HT-29 (cell line): Measurements from ENCODE around the gene ERF. TPM values are rescaled to one million over a fixed set of nuclear protein-coding genes. Genes with fewer than 3 reads are reported as not detected.

Experiments used
- DNase-seq: peaks from one replicate; pipeline ENCODE4 v3.0.0-alpha.2; 2015; ENCODE audit warnings: low spot score
- total RNA-seq: library from RNA; depleted of rRNA; stranded (reverse); fragments of >200 nt; shearing (Covaris generic); gene quantifications from 2 replicates; pipeline ENCODE4 v1.2.3, GENCODE V29; 2014

ERF gene
- total RNA-seq, 1 experiment from 2014 or later = 160 TPM

DNA sequence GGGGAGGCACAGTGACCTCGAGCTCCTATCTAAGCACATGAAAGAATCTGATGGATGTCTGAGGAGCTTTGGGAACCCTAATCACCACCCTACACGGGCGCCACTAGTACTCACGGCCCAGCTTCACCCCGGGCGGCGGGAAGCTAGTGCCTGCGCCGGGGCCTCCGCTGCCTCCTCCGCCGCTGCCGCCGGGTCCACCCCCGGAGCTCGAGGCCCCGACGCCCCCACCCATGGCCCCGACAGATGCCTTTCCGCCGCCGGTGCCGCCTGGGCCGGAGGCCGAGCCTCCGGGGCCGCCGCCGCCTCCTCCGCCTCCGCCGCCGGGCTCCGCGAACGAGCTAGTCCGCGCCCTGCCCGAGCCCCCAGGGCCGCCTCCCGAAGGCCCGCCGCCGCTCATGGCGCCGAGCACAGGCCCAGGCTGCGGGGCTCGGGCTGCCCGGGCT is 12.8 kb downstream of the ERF start:
- DNase-seq = no peak

DNA sequence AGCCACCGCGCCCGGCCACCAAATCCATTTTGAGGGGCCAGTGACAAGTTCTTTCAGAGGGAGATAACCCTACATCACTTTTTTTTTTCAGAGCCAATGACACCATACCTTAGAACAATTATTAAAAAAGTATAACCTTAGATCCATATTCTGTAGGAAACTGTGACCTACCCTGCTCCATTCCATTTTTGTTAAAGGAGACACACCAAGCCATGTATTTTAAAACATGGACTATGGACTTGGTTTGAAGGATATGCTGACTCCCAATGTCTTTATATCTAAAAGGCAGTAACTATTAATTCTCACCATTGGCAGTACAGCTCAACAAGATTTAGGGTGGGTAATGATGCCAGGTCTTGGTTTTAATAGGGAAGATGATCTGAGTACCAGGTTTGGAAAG is 13.6 kb downstream of the ERF start:
- DNase-seq = no peak

DNA sequence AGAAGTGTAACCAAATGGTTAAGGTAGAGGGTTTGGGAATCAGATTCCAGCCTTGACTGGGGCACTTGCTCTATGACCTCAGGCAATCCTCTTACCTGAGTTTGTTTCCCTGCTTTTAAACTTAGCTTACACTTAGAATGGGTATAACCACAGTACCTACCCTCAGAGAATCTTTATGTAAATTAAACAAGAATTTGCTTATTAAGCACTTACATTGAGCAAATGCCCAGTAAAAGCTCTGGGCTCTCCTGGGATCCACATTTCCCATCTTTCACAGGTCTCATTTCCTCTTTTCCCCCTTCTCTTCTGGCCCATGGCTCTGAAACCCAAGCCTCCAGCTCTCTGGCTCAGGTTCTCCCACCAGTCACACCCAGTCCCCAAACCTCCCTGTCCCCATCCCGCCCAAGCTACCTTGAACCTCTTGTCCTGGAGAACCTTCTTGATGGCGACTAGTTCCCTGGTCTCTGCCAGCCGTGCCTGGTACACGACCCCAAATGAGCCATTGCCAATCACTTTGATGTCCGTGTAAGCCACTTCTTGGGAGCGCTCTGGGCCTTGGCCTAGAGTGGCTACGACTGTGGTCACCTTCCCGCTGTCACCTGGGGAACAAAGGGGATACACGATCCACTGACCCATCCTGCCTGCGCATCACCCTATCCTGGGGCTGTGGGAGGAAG is 15.2 kb downstream of the ERF start:
- DNase-seq = no peak

DNA sequence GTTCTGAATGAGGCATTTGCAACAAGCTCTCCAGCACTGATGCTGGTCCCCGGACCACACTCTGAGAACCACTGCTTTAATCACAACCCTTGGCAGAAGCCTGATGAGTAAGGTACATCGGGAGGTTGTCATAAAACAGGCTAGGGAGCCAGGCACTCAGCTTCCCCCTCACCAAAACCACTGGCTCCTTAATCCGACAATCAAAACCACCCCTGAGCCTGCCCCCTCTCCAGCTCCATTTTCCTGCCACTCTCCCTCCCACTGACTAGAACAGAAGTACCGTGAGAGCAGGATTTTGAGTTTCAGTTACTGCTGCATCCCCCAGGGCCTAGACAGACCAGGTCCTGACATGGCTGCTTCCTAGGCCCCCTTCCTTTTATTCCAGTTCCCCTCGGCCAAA is 19.7 kb downstream of the ERF start:
- DNase-seq = no peak

DNA sequence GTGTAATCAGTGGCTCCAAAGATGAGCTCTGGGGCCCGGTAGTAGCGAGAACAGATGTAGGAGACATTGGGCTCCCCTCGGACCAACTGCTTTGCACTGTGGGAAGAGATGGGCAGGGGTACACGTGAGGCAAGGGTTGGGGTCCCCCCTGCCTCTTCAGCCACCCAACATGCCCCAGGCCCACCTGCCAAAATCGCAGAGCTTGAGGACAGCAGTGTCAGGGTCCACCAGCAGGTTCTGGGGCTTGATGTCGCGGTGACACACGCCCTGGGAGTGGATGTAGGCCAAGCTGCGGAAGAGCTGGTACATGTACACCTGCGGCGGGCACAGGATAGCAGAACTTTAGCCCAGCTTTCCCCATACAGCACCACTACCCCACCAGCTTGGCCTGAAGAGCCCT is 20.6 kb downstream of the ERF start:
- DNase-seq = no peak

DNA sequence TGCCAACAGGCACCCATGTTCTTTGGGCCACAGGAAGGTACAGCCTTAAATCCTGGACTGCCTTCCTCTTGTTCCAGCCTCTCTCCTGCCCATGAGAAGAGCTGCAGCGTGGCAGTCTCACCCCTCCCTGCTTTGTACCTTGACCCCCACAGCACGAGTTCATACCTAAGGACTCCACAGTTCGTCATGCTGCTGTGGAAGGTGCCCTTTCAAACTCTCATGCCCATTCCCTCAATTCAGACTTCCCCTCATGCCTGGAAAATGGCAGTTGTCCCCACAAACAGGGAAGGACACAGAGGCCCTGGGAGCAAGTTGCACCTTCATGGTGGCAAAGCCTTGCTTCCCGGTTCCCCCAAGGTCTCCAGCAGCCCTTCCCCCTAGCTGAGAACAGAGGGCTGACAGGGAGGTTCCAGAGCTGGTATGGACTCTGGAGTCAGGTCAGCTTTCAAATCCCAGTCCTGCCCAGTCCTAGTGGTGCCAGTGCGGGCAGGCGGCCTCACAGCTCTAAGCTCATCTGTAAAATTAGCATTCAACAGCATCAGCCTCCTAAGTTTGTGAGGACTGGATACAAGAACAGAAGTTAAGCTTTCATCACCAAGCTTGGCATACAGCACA is 21.1 kb downstream of the ERF start:
- DNase-seq = no peak

DNA sequence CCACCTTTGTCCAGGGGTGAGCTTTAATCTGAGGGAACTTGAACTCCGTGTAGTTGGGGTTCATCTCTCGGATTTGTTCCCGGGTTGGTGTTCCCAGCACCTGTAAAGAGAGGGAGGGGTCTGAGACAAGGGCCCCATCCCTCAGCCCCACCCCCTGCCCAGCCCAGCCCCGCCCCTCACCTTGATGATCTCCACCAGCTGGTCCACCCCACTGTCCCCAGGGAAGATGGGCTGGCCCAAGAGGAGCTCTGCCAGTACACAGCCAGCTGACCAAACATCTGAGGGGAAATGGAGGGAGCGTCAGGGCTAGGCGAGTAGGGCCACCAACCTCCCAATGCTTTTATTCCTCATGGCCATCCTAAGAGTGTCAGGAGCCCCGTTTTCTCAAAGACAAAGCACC is 21.8 kb downstream of the ERF start:
- no peak for DNase-seq

DNA sequence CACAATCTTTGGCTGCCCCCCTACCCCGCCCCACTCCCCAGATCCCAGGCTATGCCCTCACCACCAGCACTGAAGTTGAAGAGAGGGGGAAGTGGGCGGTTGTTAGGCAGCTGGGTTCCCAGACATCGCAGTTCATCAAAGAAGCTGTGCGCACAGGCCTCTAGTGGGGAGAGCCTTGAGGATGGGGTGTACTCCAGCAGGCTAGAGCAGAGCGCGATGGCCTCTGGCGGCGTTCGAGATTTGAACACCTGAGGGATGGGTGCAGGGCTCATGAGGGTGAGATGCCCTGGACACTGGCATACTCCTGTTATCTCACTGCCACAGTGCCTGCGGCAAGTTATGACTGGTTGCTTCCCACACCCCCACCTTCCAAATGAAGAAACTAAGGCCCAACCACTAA is 22.5 kb downstream of the ERF start:
- no peak for DNase-seq

DNA sequence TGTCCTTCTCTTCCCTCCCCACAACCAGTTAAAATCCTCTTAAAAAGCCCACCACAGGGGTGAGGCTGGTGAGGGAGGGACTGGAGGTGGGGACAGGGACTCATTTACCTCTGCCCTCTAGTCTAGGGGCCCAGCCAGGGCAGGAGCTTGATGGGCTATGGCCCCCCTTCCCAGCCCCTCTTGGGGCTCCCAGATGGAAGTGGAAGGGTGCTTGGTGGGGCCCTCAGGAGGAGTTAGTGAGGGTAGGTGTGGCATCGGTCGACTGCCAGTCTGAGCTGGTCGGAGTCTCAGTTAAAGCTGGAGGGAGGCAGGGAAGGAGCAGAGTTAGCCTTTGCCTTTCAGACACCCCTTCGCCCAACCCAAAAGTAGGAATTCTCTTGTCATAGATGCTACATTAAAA is 24.4 kb downstream of the ERF start:
- DNase-seq = no peak

DNA sequence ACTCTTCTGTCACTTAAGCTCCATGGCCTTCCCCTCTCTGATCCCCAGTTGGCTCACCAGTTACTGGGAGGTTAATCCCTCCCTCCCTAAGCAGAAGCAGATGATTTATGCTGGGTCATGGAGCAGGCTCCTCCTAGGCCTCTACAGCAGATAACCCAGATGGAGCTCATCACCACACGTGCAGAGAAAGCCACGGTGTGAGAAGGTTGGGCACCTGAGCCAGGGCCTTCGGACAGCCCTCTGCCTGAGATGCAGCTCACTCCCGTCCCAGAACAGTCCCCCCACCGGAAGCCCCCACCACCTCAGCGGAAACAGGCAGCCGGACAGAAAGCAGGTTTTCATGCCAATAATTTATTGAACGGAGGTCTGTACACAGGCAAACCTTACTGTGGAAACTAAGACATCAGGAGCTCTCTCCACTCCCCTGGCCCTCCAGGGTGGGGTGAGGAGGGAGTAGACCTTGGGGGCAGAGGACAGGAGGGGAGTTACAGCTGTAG is 25.0 kb downstream of the ERF start:
- DNase-seq = no peak

DNA sequence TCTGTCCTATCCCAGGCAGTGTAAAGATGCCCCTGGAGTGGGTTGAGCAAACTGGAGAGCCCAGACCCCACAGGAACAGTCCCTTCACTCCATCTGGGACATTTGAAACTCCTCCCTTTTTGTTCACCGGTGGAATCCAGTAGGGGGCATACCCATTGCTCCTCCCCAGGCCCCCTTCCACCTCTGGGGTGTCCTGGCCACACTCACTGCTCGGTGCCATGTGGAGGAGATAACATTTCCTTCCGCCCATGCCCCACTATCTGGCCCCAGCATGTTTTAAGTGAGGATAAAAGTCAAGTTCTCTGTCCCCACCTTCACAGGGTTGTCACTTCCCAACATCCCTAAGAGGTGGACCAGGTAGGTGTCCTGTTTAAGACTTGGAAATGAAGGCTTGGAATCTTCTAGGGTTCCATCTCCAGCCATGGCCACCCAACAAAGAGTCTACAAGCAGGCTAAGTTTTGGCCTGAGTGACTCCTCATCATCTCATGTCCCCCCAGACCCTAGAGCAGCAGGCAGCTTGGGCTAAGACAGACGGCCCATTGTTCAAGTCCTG is 25.6 kb downstream of the ERF start:
- DNase-seq = no peak

DNA sequence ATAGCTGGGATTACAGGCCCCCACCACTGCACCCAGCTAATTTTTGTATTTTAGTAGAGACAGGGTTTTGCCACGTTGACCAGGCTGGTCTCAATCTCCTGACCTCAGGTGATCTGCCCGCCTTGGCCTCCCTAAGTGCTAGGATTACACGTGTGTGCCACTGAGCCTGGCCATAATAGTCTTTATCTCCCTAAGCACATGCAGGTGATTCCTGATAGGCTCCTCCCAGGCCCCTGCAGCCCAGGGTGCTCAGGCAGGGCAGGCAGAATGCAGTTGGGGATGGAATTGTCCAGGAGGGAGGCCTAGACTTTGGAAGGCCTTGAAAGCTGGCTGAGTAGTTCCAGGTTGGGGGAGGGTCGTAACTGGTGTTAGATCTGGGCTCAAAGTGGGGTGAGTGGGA is 26.3 kb downstream of the ERF start:
- DNase-seq = no peak

DNA sequence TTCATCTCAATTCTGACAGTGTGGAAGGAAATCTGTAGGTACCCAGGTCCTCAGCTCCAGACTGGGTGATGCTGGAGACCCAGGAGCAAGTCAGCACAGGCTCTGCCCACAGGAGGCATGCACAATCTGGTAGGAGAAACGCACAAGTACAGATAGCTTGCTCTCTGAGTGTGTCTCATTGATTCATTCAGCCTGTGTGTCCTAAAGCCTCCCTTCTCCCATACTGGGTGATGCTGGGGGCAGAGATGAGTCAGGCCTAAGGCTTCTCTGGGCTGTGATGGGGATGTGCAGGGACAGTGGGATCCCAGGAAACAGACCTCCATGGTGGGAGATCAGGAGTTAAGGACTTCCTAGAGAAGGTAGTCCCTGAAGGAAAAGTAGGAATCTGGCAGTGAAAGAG is 28.0 kb downstream of the ERF start:
- DNase-seq = no peak

DNA sequence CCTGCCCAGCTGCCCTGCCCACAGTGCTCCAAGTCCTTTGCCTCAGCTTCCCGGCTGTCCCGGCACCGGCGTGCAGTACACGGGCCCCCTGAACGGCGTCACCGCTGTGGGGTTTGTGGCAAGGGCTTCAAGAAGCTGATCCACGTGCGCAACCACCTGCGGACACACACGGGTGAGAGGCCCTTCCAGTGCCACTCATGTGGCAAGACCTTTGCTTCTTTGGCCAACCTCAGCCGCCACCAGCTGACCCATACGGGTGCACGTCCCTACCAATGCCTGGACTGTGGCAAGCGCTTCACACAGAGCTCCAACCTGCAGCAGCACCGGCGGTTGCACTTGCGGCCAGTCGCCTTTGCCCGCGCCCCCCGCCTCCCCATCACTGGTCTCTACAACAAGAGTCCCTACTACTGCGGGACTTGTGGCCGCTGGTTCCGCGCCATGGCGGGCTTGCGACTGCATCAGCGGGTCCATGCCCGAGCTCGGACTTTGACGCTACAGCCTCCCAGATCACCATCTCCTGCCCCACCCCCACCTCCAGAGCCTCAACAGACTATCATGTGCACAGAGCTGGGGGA is 29.1 kb downstream of the ERF start:
- no peak for DNase-seq

DNA sequence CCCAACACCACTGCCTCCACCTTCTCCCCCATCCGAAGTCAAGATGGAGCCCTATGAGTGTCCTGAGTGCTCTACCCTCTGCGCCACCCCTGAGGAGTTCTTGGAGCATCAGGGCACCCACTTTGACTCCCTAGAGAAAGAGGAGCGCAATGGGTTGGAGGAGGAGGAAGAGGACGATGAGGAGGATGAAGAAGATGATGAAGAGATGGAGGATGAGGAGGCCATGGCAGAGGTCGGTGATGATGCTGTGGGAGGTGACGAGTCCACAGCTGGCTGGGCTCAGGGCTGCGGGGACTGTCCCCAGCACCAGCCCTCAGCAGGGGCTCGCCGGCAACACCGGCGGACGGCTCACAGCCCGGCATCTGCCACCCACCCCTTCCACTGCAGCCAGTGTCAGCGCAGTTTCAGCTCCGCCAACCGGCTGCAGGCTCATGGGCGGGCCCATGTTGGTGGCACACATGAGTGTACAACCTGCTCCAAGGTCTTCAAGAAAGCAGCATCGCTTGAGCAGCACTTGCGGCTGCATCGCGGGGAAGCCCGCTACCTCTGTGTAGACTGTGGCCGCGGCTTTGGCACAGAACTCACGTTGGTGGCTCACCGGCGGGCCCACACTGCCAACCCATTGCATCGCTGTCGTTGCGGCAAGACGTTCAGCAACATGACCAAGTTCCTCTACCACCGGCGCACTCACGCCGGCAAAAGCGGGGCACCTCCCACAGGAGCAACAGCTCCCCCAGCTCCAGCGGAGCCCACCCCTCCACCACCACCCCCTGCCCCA is 29.8 kb downstream of the ERF start:
- DNase-seq = no peak

DNA sequence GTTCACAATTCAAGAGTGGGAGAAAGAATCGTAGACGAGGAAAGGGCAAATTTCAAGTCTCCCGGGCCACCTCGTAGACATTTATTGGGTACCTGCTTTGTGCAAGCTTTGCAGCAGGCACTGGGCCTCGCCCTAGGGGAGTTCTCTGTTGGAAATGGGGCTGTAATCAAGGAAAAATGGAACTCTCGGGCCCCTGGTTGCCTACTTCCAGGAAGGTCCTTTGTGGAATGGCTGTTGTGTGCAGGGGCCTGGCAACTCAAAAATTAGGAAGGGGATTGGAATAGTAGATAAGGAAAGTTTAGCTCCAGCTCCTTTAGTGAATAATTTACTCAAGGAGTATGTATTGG is 34.2 kb downstream of the ERF start:
- DNase-seq = no peak

DNA sequence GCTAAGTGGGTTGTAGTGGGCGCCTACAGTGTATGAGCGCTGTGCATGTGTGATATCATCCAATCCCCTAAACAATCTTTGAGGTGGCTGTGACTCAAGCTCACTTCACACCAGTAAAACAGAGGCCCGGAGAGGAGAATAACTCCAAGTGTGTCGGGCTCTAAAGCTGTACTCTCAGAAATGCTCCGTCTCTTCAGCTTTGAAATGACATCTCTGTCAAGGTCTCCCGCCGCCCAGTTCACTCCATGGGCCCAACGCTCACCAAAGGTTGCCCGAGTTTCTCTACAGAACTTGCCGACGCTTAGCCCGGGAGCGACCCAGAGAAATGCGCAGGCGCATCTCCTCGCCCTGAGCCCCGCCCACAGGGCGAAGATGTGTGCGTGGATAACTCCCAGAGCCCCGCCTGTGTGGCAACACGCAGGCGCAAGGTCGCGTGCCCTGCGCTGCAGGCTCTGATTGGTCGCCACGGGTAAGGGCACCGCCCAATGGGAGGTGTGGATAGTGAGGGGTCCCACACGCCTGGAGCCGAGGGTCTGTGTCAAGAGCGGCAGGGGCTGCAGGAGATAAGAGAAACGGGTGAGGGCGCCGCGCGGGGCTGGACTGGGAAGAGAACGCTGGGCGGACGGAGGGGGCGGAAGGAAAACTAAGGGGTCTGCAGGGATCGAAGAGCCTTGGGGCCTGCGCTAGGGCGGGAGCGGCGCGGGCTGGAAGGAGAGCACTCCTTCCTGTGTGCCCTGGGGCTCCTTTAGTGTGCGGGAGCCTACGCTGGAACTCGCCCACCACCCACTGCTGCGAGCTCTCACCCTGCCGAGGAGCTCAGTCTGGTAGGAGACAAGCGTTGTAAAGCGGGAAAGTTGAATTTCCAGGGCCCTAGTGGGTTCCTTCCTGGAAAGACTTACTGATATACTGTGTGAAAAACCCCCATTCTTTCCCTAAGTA is 34.8 kb downstream of the ERF start, which contains the start of gene ZNF526:
ZNF526 (plus strand) TSS at position 501 of the 939 bp plus-strand sequence. CDS start 4,092 bp downstream, outside the sequence.
- DNase-seq = peak; percentile 100

DNA sequence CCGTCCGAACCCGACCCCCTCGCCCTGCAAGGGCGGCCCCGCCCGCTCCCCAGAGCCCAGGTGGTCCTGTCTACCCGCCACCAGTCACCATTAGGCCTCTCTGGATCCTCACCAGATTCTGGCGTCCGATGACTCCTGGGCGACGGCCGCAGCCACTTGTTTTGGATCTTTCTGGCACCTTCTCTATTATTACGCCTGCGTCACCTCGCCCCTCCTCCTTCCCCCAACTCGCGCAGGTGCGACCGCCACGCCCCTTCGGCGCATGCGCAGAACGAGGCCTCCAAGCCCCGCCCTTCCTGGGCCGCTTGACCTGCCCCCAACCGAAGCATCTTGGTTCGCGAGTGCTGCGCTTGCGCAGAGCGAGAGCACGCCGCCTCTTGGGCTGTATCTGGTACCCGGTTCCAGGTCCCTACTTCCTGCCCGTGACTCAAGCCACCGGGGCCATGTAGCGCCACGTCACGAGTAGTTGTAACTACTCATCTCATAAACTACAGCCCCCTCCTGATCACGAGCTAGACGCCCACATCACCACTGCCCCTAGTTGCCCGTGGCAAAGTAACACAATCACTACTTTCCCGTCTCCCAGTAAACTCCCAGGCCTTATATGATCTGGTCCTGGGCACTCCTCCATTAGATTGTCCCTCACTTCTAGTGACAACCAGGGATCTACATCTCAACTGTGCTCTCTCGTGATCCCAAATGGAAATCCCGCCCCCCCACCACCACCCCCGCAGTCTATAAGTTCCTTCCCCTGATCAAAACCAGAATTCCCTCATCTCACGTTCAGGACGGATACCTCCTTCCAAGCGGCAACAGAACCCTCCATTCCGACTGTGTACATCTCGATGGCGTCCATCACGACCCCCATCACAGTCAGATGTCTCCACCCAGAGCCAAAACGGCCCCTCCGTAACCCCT is 37.1 kb downstream of the ERF start, which contains the start of gene DEDD2:
DEDD2 (minus strand) TSS at position 158 of the 918 bp plus-strand sequence. CDS start 670 bp downstream, outside the sequence.
- DNase-seq = peak; percentile 100
